GM11168 (cell line): ENCODE data around the gene FGF18.

Experiments
- in situ Hi-C: fragments of 300-500 bp; cut with MboI; formaldehyde crosslinking; loops from one replicate; pipeline ENCODE4 v1.12.0; 2022; ENCODE audit warnings: low sequenced_read_pairs; ENCODE audit not compliant: unreplicated experiment

FGF18 gene

GRCh38 chr5:171486613-171487012 lies 67.2 kb downstream of the FGF18 start:
- in situ Hi-C loops, result loop anchor here (25.0 kb wide), 1 partner anchor 551 kb away; no protein-coding TSS in a partner anchor

- in situ Hi-C loops, result loop anchor here (25.0 kb wide), 1 partner anchor 548 kb away; no protein-coding TSS in a partner anchor
These were observed 69.4 kb downstream of the FGF18 start for GRCh38 chr5:171488876-171489275.

- in situ Hi-C loops, result loop anchor here (25.0 kb wide), 1 partner anchor 545 kb away; no protein-coding TSS in a partner anchor
These were observed 73.3 kb downstream of the FGF18 start for GRCh38 chr5:171492781-171493180.

- in situ Hi-C loops, result loop anchor here (25.0 kb wide), 1 partner anchor 543 kb away; no protein-coding TSS in a partner anchor
These were observed 74.4 kb downstream of the FGF18 start for GRCh38 chr5:171493646-171494393.

- in situ Hi-C loops, result loop anchor here (25.0 kb wide), 1 partner anchor 543 kb away; no protein-coding TSS in a partner anchor
These were observed 75.1 kb downstream of the FGF18 start for GRCh38 chr5:171494452-171495121.

- in situ Hi-C loops, result loop anchor here (25.0 kb wide), 1 partner anchor 542 kb away; no protein-coding TSS in a partner anchor
These were observed 75.8 kb downstream of the FGF18 start for GRCh38 chr5:171495122-171495700.

- in situ Hi-C loops, result loop anchor here (25.0 kb wide), 1 partner anchor 541 kb away; no protein-coding TSS in a partner anchor
These were observed 77.0 kb downstream of the FGF18 start for GRCh38 chr5:171496456-171496855.

GRCh38 chr5:171497494-171497893 lies 78.0 kb downstream of the FGF18 start:
- in situ Hi-C loops, result loop anchor here (25.0 kb wide), 1 partner anchor 540 kb away; no protein-coding TSS in a partner anchor

- in situ Hi-C loops, result loop anchor here (25.0 kb wide), 1 partner anchor 539 kb away; no protein-coding TSS in a partner anchor
These were observed 78.7 kb downstream of the FGF18 start for GRCh38 chr5:171498166-171498565.

- in situ Hi-C loops, result loop anchor here (25.0 kb wide), 1 partner anchor 538 kb away; no protein-coding TSS in a partner anchor
These were observed 80.2 kb downstream of the FGF18 start for GRCh38 chr5:171499611-171500010.

GRCh38 chr5:171505473-171506043 lies 86.1 kb downstream of the FGF18 start:
- in situ Hi-C loops, result no loop called here

GRCh38 chr5:171506951-171507350 lies 87.5 kb downstream of the FGF18 start:
- in situ Hi-C loops, result no loop called here
